Ovary (tissue), 3 donors: Measurements from ENCODE around the gene CYYR1.

ENCODE experiments used
- EP300 ChIP-seq: sonication (generic); formaldehyde crosslinking; IDR thresholded peaks from one replicate; pipeline ENCODE4 v1.6.1; 2017; ENCODE audit warnings: antibody characterized with exemption
- TF ChIP-seq, protein P1 (sequence below), 3 donors: fragments of 450-650 bp in 2 of 3; fragments of 200-600 bp in 1 of 3; IDR thresholded peaks; one replicate each; pipeline versions ENCODE4 v1.5.1 to v1.8.0; 2016 to 2022; ENCODE audit warnings: antibody characterized with exemption in 3 of 3, mild to moderate bottlenecking in 1 of 3
- donor health status: DM: no; HTN: no; CAD: no.

- TF ChIP-seq, protein P1, sequence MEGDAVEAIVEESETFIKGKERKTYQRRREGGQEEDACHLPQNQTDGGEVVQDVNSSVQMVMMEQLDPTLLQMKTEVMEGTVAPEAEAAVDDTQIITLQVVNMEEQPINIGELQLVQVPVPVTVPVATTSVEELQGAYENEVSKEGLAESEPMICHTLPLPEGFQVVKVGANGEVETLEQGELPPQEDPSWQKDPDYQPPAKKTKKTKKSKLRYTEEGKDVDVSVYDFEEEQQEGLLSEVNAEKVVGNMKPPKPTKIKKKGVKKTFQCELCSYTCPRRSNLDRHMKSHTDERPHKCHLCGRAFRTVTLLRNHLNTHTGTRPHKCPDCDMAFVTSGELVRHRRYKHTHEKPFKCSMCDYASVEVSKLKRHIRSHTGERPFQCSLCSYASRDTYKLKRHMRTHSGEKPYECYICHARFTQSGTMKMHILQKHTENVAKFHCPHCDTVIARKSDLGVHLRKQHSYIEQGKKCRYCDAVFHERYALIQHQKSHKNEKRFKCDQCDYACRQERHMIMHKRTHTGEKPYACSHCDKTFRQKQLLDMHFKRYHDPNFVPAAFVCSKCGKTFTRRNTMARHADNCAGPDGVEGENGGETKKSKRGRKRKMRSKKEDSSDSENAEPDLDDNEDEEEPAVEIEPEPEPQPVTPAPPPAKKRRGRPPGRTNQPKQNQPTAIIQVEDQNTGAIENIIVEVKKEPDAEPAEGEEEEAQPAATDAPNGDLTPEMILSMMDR (IDR thresholded peaks at IDR 0.05): no peak
- TF ChIP-seq EP300: no peak
Measured at GRCh38 chr21:26544201-26544775, 28.8 kb downstream of the CYYR1 start.
